ENCODE results near the gene NUB1.

DNA sequence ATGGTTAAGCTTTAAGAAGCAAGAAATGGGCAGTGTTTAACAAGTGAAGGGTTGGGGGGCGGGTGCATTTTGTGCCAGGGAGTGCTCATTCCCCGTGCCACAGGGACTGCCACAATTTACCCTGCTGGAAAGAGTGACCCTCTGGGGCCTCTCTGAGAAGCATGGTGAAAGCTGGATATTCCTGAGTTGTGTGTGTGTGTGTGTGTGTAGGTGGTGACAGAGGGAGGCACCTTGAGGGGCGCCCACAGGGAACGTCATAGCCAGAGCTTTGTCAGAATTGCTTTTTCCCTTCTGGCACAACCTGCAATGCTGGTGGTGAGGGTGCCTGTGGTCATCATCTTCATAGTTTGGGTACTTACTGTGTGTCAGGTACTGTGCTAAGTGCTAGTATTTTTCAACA, 70.7 kb downstream of the NUB1 start:
- TF ChIP-seq, protein P1, sequence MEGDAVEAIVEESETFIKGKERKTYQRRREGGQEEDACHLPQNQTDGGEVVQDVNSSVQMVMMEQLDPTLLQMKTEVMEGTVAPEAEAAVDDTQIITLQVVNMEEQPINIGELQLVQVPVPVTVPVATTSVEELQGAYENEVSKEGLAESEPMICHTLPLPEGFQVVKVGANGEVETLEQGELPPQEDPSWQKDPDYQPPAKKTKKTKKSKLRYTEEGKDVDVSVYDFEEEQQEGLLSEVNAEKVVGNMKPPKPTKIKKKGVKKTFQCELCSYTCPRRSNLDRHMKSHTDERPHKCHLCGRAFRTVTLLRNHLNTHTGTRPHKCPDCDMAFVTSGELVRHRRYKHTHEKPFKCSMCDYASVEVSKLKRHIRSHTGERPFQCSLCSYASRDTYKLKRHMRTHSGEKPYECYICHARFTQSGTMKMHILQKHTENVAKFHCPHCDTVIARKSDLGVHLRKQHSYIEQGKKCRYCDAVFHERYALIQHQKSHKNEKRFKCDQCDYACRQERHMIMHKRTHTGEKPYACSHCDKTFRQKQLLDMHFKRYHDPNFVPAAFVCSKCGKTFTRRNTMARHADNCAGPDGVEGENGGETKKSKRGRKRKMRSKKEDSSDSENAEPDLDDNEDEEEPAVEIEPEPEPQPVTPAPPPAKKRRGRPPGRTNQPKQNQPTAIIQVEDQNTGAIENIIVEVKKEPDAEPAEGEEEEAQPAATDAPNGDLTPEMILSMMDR (conservative IDR thresholded peaks at IDR 0.05 in 1 of 2, IDR thresholded peaks at IDR 0.05 in 1 of 2; ENCODE audit: extremely low read depth in 1 of 2, insufficient read depth in 1 of 2, low read depth in 1 of 2, low read length in 2 of 2), result no peak
- TF ChIP-seq EZH2 (IDR thresholded peaks at IDR 0.05; ENCODE audit: borderline replicate concordance, low read length), result no peak
